HCT116 (cell line): ENCODE measurements around the gene PRPF6. TPM values are rescaled to one million over a fixed set of nuclear protein-coding genes. Genes with fewer than 3 reads are reported as not detected.

Experiments used
- ATAC-seq: fragments of 200-7000 bp; cut with Tn5 transposase; 2 replicates; pipeline ENCODE4 v1.9.1; 2020; ENCODE audit warnings: mild to moderate bottlenecking, moderate library complexity
- BruUV-seq: library from RNA; stranded (reverse); fragments of 400-500 nt; replicated peaks from 2 replicates; lab custom pipeline; 2021; lab: Mats Ljungman, UMichigan
- CTCF ChIA-PET: fragments of 300-600 bp; sonication (Branson Sonifier 250); formaldehyde crosslinking; loops from one replicate; lab custom pipeline; 2021; ENCODE audit warnings: antibody characterized with exemption; lab: Charles Lee
- POLR2A ChIA-PET: fragments of 300-600, 350-600 bp; sonication (Branson Sonifier 250); formaldehyde crosslinking; loops from one replicate; lab custom pipeline; 2021; ENCODE audit warnings: antibody characterized with exemption; lab: Charles Lee
- RAD21 ChIA-PET, 2 experiments: fragments of 300-600 bp; sonication (Branson Sonifier 250); formaldehyde crosslinking; loops; one replicate each; lab custom pipeline; 2023; ENCODE audit warnings: low total read pairs in 2 of 2; ENCODE audit not compliant: uncharacterized antibody in 2 of 2, unreplicated experiment in 2 of 2, low non-redundant PET in 1 of 2; lab: Charles Lee
- DNase-seq: peaks from one replicate; pipeline ENCODE4 v3.0.0-alpha.2; 2010; ENCODE audit warnings: low read depth, low spot score
- H2AFZ ChIP-seq: fragments of 200-600 bp; shearing (Covaris generic), sonication (generic); 2 replicates; pipeline ENCODE4 v1.6.1; 2017; ENCODE audit warnings: low read depth, mixed run types, mixed read lengths, antibody characterized with exemption, low read length; ENCODE audit not compliant: poor library complexity, severe bottlenecking
- H3K27ac ChIP-seq: 2 replicates; pipeline ENCODE4 v1.5.1; 2012; ENCODE audit warnings: low read depth, low read length
- H3K27me3 ChIP-seq: fragments of 200-600 bp; sonication (generic); 2 replicates; pipeline ENCODE4 v1.6.1; 2016; ENCODE audit warnings: mixed run types, low read length, mixed read lengths; ENCODE audit not compliant: insufficient read depth
- H3K36me3 ChIP-seq, 2 experiments: fragments of 200-500 bp in 1 of 2; fragments of 200-600 bp in 1 of 2; sonication (Bioruptor generic) in 1 of 2; sonication (generic) in 1 of 2; 2 replicates each; pipeline versions ENCODE4 v1.5.1 to v1.6.1; 2014 to 2016; ENCODE audit warnings: low read length in 2 of 2, inconsistent platforms in 1 of 2, mixed read lengths in 1 of 2, mixed run types in 1 of 2; ENCODE audit not compliant: insufficient read depth in 2 of 2, control insufficient read depth in 1 of 2
- H3K4me1 ChIP-seq, 2 experiments: fragments of 200-600 bp in 1 of 2; sonication (generic) in 1 of 2; 2 replicates each; pipeline versions ENCODE4 v1.5.1 to v1.6.1; 2012 to 2017; ENCODE audit warnings: low read length in 2 of 2, inconsistent platforms in 1 of 2, mild to moderate bottlenecking in 1 of 2, mixed read lengths in 1 of 2, mixed run types in 1 of 2, moderate library complexity in 1 of 2; ENCODE audit not compliant: insufficient read depth in 2 of 2, control insufficient read depth in 1 of 2
- H3K4me2 ChIP-seq: fragments of 200-600 bp; sonication (generic); 2 replicates; pipeline ENCODE4 v1.6.1; 2017; ENCODE audit warnings: mixed run types, low read length, mixed read lengths
- H3K4me3 ChIP-seq, 2 experiments: fragments of 200-600 bp in 1 of 2; sonication (generic) in 1 of 2; replicated peaks in 1 of 2; 2 replicates each; pipeline ENCODE4 v1.5.1; 2011 to 2016; ENCODE audit warnings: low read length in 2 of 2, control low read depth in 1 of 2, low read depth in 1 of 2, mild to moderate bottlenecking in 1 of 2, mixed read lengths in 1 of 2, mixed run types in 1 of 2
- H3K79me2 ChIP-seq: fragments of 200-600 bp; sonication (generic); 2 replicates; pipeline ENCODE4 v1.6.1; 2017; ENCODE audit warnings: mild to moderate bottlenecking, mixed run types, low read length, moderate library complexity, mixed read lengths; ENCODE audit not compliant: insufficient read depth
- H3K9ac ChIP-seq: fragments of 200-600 bp; sonication (generic); 2 replicates; pipeline ENCODE4 v1.6.1; 2016; ENCODE audit warnings: low read length, mixed read lengths
- H3K9me2 ChIP-seq: fragments of 200-600 bp; sonication (generic), shearing (Covaris generic); 2 replicates; pipeline ENCODE4 v1.6.1; 2017; ENCODE audit warnings: mixed run types, mild to moderate bottlenecking, moderate library complexity; ENCODE audit not compliant: insufficient read depth
- H3K9me3 ChIP-seq, 2 experiments: fragments of 200-500 bp in 1 of 2; fragments of 200-600 bp in 1 of 2; sonication (Bioruptor generic) in 1 of 2; sonication (generic) in 1 of 2; 2 replicates each; pipeline ENCODE4 v1.6.1; 2014 to 2017; ENCODE audit warnings: low read length in 2 of 2, mixed read lengths in 2 of 2, inconsistent platforms in 1 of 2, low read depth in 1 of 2, mild to moderate bottlenecking in 1 of 2, mixed run types in 1 of 2, moderate library complexity in 1 of 2; ENCODE audit not compliant: control insufficient read depth in 1 of 2, insufficient read depth in 1 of 2
- H4K20me1 ChIP-seq: fragments of 200-600 bp; sonication (generic), shearing (Covaris generic); 2 replicates; pipeline ENCODE4 v1.6.1; 2017; ENCODE audit warnings: mixed run types, mild to moderate bottlenecking, moderate library complexity; ENCODE audit not compliant: insufficient read depth
- CEBPB ChIP-seq: IDR thresholded peaks from 2 replicates; pipeline ENCODE4 v1.6.1; 2012; ENCODE audit warnings: low read depth
- ELF1 ChIP-seq: IDR thresholded peaks from 2 replicates; pipeline ENCODE4 v1.6.1; 2012; ENCODE audit warnings: low read depth, borderline replicate concordance
- EZH2 ChIP-seq: fragments of 200-600 bp; sonication (generic); IDR thresholded peaks from 2 replicates; pipeline ENCODE4 v1.6.1; 2017; ENCODE audit warnings: antibody characterized with exemption, mixed run types
- EZH2phosphoT487 ChIP-seq: fragments of 200-600 bp; IDR thresholded peaks from 2 replicates; pipeline ENCODE4 v1.6.1; 2018; ENCODE audit warnings: antibody characterized with exemption, borderline replicate concordance
- JUND ChIP-seq: IDR thresholded peaks from 2 replicates; pipeline ENCODE4 v1.6.1; 2012
- POLR2A ChIP-seq: IDR thresholded peaks from 2 replicates; pipeline ENCODE4 v1.7.0; 2011; ENCODE audit warnings: borderline replicate concordance; ENCODE audit not compliant: insufficient read depth, insufficient read length; ENCODE audit errors: extremely low read depth
- RAD21 ChIP-seq: IDR thresholded peaks from 2 replicates; pipeline ENCODE4 v1.6.1; 2012; ENCODE audit warnings: low read depth, mild to moderate bottlenecking
- SIN3A ChIP-seq: IDR thresholded peaks from 2 replicates; pipeline ENCODE4 v1.6.1; 2012; ENCODE audit warnings: low read depth
- SP1 ChIP-seq: IDR thresholded peaks from 2 replicates; pipeline ENCODE4 v1.6.1; 2012; ENCODE audit warnings: low read depth
- SRF ChIP-seq: IDR thresholded peaks from 2 replicates; pipeline ENCODE4 v1.6.1; 2012; ENCODE audit warnings: low read depth
- TCF7L2 ChIP-seq: IDR thresholded peaks from 2 replicates; pipeline ENCODE4 v1.7.0; 2011; ENCODE audit warnings: borderline replicate concordance, inconsistent platforms; ENCODE audit not compliant: insufficient read depth, insufficient read length; ENCODE audit errors: extremely low read depth
- YY1 ChIP-seq: IDR thresholded peaks from 2 replicates; pipeline ENCODE4 v1.6.1; 2011; ENCODE audit warnings: low read length, low read depth, moderate library complexity, mild to moderate bottlenecking; ENCODE audit not compliant: insufficient replicate concordance; ENCODE audit errors: extremely low read depth
- ZFX ChIP-seq: fragments of 450-650 bp; IDR thresholded peaks from 2 replicates; pipeline ENCODE4 v1.6.1; 2017
- ZNF274 ChIP-seq: fragments of 200-500 bp; sonication (Bioruptor generic); IDR thresholded peaks from 2 replicates; pipeline ENCODE4 v1.6.1; 2014; ENCODE audit warnings: mild to moderate bottlenecking, low read depth, low read length, inconsistent platforms
- intact Hi-C: fragments of 100-400 bp; cut with micrococcal nuclease; formaldehyde crosslinking; loops from 2 replicates; pipeline ENCODE4 v1.10.0; 2022
- total RNA-seq: library from RNA; stranded (reverse); gene quantifications from one replicate; pipeline ENCODE4 v1.2.1, GENCODE V29; 2021; ENCODE audit not compliant: unreplicated experiment
- TF ChIP-seq, protein P1 (sequence below): IDR thresholded peaks from 2 replicates; pipeline ENCODE4 v1.6.1; 2011; ENCODE audit warnings: mild to moderate bottlenecking, low read length, moderate library complexity; ENCODE audit not compliant: insufficient replicate concordance; ENCODE audit errors: extremely low read depth
- TF ChIP-seq, protein P2 (sequence below): IDR thresholded peaks from 2 replicates; pipeline ENCODE4 v1.6.1; 2012

The PRPF6 gene
- total RNA-seq, 1 experiment from 2014 or later, result 74.9 TPM

DNA sequence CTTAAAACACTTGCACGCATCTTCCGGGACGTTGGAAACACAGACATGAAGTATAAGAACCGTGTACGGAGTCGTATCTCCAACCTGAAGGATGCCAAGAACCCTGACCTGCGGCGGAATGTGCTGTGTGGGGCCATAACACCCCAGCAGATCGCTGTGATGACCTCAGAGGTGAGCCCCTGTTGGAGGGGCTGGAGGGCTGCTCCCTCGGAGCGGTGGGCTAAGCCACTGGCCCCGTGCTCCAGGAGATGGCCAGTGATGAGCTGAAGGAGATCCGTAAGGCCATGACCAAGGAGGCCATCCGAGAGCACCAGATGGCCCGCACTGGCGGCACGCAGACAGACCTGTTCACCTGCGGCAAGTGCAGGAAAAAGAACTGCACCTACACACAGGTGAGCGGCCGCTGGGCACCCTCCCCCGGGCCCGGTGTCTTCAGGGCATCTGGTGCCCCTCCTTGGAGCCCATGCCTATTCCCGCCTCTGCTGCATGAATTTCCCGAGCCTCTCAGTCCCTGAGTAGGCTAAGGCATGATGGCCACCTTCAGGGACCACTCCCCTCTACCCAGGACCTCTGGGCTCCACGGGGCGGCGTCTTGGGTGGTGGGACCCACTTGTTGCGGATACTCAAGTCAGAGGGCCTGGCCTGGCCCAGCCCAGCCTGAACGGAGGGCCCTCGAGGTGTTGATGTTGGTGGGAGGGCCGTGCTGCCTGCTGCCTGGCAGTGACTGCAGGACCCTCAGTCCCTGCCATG lies 89.5 kb downstream of the PRPF6 start:
- Histone ChIP-seq H3K4me1 (peaks cover 21 to 22% of the 10 kb centered on the region in 2 experiments), H3K27ac (no peak overlapping the region), H3K27me3 (no peaks in the 10 kb centered on the region), H3K9me2 (no peaks in the 10 kb centered on the region), H4K20me1 (no peaks in the 10 kb centered on the region), H3K4me3 (no peak overlapping the region), H3K9me3 (no peaks in the 10 kb centered on the region), H3K9ac (no peak overlapping the region), H3K79me2 (no peaks in the 10 kb centered on the region), H2AFZ (no peak overlapping the region), H3K4me2 (no peak overlapping the region), H3K36me3 (no peaks in the 10 kb centered on the region)
- no TSS peak for BruUV-seq
- ChIA-PET POLR2A (no interaction called here), RAD21 (no interaction called here), CTCF (interaction anchor here (1.0 to 2.2 kb wide), 2 partner anchors 13 to 31 kb away, joined by 3 to 12 read pairs; partner anchors contain the start of gene LKAAEAR1)
- no peak for DNase-seq
- intact Hi-C loops, result no loop called here
- TF ChIP-seq ELF1 (no peak), POLR2A (no peak), YY1 (no peak), JUND (no peak), SRF (no peak), RAD21 (no peak), SP1 (no peak), EZH2phosphoT487 (no peak)
- no peak for ATAC-seq

DNA sequence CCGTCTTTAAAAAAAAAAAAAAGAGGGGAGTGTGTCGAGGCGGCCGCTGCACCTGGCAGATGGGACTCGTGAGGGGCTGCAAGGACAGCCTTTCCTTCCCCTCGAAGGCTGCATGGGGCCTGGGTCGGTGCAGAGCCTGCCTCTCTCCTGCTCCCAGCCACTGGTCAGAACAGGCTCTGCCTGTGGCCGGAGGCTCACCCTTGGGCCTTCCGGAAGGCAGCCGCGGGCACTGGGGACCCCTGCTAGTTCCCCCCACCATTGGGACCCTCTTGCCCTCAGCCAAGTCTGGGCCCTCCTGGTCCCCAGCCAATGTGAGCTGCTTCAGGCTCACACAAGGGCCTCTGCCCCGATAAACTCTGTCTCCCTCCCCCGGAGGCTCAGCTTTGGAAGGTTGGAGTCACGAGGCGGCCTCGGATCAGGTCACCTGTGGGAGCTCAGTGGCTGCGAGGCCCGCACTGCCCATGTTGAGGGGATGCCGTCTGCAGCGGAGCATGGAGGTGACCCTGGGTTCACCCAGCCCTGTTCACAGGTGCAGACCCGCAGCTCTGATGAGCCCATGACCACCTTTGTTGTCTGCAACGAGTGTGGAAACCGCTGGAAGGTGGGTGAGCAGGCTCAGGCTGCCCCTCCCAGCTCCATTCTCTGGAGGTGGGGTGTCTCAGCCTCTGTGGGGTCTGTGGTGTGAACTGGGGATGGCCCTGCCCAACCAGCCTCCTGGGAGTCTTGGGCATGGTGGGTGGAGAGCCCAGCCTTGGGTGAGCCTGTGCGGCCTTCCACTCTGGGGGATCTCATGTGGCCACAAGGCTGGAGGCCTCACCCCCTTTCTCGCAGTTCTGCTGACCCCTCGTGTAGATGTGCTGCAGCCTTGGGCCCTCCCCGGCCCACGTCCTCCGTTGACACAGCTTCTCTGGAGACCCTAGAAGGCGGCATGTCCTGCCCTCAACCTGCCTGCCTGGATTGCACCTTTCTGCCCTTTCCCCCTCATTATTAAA lies 90.7 kb downstream of the PRPF6 start:
- ChIA-PET CTCF (no interaction called here), RAD21 (no interaction called here), POLR2A (no interaction called here)
- H3K27me3 ChIP-seq, result no peaks in the 10 kb centered on the region
- TF ChIP-seq, protein P1, sequence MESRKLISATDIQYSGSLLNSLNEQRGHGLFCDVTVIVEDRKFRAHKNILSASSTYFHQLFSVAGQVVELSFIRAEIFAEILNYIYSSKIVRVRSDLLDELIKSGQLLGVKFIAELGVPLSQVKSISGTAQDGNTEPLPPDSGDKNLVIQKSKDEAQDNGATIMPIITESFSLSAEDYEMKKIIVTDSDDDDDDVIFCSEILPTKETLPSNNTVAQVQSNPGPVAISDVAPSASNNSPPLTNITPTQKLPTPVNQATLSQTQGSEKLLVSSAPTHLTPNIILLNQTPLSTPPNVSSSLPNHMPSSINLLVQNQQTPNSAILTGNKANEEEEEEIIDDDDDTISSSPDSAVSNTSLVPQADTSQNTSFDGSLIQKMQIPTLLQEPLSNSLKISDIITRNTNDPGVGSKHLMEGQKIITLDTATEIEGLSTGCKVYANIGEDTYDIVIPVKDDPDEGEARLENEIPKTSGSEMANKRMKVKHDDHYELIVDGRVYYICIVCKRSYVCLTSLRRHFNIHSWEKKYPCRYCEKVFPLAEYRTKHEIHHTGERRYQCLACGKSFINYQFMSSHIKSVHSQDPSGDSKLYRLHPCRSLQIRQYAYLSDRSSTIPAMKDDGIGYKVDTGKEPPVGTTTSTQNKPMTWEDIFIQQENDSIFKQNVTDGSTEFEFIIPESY, result no peak
- no peak for TF ChIP-seq YY1
- no peak for TF ChIP-seq CEBPB
- no peak for TF ChIP-seq JUND
- no peak for TF ChIP-seq EZH2
- TF ChIP-seq TCF7L2, result no peak
- TF ChIP-seq EZH2phosphoT487, result no peak
- no peak for TF ChIP-seq SIN3A
- TF ChIP-seq ZNF274, result no peak
- no peak for TF ChIP-seq ZFX
- no peak for TF ChIP-seq SRF
- TF ChIP-seq, protein P2, sequence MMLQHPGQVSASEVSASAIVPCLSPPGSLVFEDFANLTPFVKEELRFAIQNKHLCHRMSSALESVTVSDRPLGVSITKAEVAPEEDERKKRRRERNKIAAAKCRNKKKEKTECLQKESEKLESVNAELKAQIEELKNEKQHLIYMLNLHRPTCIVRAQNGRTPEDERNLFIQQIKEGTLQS, result no peak
- TF ChIP-seq SP1, result no peak
- TF ChIP-seq POLR2A, result no peak
- no peak for TF ChIP-seq RAD21
- no peaks in the 10 kb centered on the region for H3K9me3 ChIP-seq
- no peaks in the 10 kb centered on the region for H4K20me1 ChIP-seq
- H3K4me2 ChIP-seq, result no peak overlapping the region
- ATAC-seq, result no peak
- no peak for DNase-seq
- no peaks in the 10 kb centered on the region for H3K9me2 ChIP-seq
- intact Hi-C loops, result no loop called here
- no peaks in the 10 kb centered on the region for H3K79me2 ChIP-seq
- no peak overlapping the region for H3K9ac ChIP-seq
- H3K4me1 ChIP-seq, result peaks cover 9 to 10% of the 10 kb centered on the region in 2 experiments
- H3K4me3 ChIP-seq, result no peak overlapping the region
- no peak overlapping the region for H3K27ac ChIP-seq
- H2AFZ ChIP-seq, result no peak overlapping the region
- no TSS peak for BruUV-seq
- no peaks in the 10 kb centered on the region for H3K36me3 ChIP-seq
